Choroid plexus epithelial cell (primary cell): Measurements from ENCODE around the gene MDP1.
"Not testable (repeated sequence)": the region's sequence is repeated elsewhere in the genome, so short reads cannot be mapped to it uniquely, and the experiment has no call there.

Experiments used
- DNase-seq: peaks from one replicate; pipeline ENCODE4 v3.0.0-alpha.2; 2010; ENCODE audit warnings: low read depth
- H3K4me3 ChIP-seq: 2 replicates; pipeline ENCODE4 v1.5.1; 2011; ENCODE audit warnings: low read depth, mild to moderate bottlenecking, control low read depth, low read length, moderate library complexity
- TF ChIP-seq, protein P1 (sequence below): conservative IDR thresholded peaks from 2 replicates; pipeline ENCODE4 v1.5.1; 2011; ENCODE audit warnings: low read depth, mild to moderate bottlenecking, control low read depth, inconsistent platforms, low read length, moderate library complexity

MDP1 gene

GRCh38 chr14:24226473-24226872, 10.6 kb upstream of the MDP1 start:
- no peak for DNase-seq
- no peak overlapping the region for H3K4me3 ChIP-seq
- TF ChIP-seq, protein P1, sequence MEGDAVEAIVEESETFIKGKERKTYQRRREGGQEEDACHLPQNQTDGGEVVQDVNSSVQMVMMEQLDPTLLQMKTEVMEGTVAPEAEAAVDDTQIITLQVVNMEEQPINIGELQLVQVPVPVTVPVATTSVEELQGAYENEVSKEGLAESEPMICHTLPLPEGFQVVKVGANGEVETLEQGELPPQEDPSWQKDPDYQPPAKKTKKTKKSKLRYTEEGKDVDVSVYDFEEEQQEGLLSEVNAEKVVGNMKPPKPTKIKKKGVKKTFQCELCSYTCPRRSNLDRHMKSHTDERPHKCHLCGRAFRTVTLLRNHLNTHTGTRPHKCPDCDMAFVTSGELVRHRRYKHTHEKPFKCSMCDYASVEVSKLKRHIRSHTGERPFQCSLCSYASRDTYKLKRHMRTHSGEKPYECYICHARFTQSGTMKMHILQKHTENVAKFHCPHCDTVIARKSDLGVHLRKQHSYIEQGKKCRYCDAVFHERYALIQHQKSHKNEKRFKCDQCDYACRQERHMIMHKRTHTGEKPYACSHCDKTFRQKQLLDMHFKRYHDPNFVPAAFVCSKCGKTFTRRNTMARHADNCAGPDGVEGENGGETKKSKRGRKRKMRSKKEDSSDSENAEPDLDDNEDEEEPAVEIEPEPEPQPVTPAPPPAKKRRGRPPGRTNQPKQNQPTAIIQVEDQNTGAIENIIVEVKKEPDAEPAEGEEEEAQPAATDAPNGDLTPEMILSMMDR, result no peak

- H3K4me3 ChIP-seq, result no peak overlapping the region
- TF ChIP-seq, protein P1, result no peak
- peak; percentile 91 for DNase-seq
These were observed 8.8 kb upstream of the MDP1 start for GRCh38 chr14:24224618-24225071.

- DNase-seq, H3K4me3 ChIP-seq: not testable (repeated sequence)
These were observed 7.1 kb upstream of the MDP1 start for GRCh38 chr14:24222987-24223386.

DNA sequence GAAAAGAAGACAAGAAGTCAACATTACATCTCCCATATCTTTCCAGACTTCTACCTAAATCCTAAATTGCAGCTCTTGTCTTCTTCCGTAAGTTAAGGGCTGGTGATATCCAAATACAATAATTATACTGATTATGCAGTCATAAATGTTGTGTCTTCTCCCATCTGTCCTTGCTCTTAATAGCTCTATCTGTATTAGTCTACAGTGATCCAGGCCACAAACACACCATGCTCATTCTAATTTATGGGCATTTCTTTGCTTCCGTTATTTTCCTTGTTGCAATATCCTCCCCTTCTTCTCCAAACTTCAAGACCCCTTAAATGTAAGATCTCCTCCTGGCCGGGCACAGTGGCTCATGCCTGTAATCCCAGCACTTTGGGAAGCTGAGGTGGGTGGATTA, 3.7 kb upstream of the MDP1 start:
- DNase-seq, result no peak
- TF ChIP-seq, protein P1, result no peak
- no peak overlapping the region for H3K4me3 ChIP-seq

DNA sequence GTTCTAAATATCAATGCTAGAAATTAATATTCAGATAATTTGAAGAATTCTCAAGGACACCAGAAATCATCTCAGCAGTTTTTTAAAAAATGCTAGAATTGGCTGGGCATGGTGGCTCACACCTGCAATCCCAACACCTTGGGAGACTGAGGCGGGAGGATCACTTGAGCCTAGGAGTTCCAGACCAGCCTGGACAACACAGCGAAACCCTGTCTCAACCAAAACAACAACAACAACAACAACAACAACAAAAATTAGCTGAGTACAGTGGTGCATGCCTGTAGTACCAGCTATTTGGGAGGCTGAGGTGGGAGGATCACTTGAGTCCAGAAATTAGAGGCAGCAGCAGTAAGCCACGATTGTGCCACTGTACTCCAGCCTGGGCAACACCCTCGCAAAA, 3.2 kb upstream of the MDP1 start:
- H3K4me3 ChIP-seq, result no peak overlapping the region
- no peak for DNase-seq
- TF ChIP-seq, protein P1, result no peak

DNA sequence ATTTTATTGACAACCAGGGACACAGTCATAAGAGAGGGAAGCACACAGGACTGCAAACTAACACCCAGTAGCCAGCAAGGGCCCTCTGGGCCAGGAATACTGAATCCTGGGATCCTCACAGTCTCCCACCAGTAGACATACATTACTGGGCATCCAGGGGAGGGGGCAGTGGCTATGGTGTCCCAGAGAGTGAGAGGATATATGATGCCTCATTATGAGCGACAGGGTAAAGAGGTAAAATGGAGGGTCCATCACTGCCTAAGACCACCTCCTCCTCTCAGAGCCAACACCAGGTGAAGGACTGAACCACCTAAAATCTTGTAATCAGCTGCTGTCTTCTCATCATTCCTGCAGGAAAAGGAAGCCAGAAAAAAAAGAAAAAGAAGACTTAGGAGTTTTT, 1.0 kb upstream of the MDP1 start:
- DNase-seq, H3K4me3 ChIP-seq: not testable (repeated sequence)

GRCh38 chr14:24216345-24216699, 456 bp upstream of the MDP1 start:
- H3K4me3 ChIP-seq, result peak overlapping the region; percentile 84
- TF ChIP-seq, protein P1, result no peak
- no peak for DNase-seq

GRCh38 chr14:24213866-24214662, 1.8 kb downstream of the MDP1 start:
- peak overlapping the region; percentile 94 for H3K4me3 ChIP-seq
- DNase-seq, result no peak

More at GRCh38 chr14:24213866-24214662, 1.8 kb downstream of the MDP1 start:
- TF ChIP-seq, protein P1, result no peak
